Tibial artery (tissue), 4 donors: ENCODE data around the gene VAV2.

Experiments used
- DNase-seq, 2 donors: peaks; one replicate each; pipeline ENCODE4 v3.0.0-alpha.2; 2019
- H3K27ac ChIP-seq, 2 donors: fragments of 200-600 bp; sonication (generic) in 1 of 2; 1 replicate in 1 of 2; 2 replicates in 1 of 2; pipeline ENCODE4 v1.5.1; 2018 to 2019; ENCODE audit warnings: mild to moderate bottlenecking in 1 of 2
- H3K27me3 ChIP-seq, 2 donors: fragments of 200-600 bp; sonication (generic) in 1 of 2; one replicate each; pipeline versions ENCODE4 v1.5.1 to v1.6.0; 2016 to 2019
- H3K36me3 ChIP-seq, 3 donors: fragments of 200-600 bp; sonication (generic) in 2 of 3; one replicate each; pipeline ENCODE4 v1.5.1; 2016 to 2019; ENCODE audit warnings: mild to moderate bottlenecking in 2 of 3
- H3K4me1 ChIP-seq, 4 donors: fragments of 200-600 bp; sonication (generic) in 2 of 4; 1 replicate in 3 of 4; 2 replicates in 1 of 4; pipeline ENCODE4 v1.5.1; 2016 to 2019
- H3K4me3 ChIP-seq, 2 donors: fragments of 200-600 bp; sonication (generic) in 1 of 2; 1 replicate in 1 of 2; 2 replicates in 1 of 2; pipeline ENCODE4 v1.5.1; 2018 to 2019; ENCODE audit warnings: mild to moderate bottlenecking in 2 of 2
- H3K9me3 ChIP-seq, 3 donors: fragments of 200-600 bp; sonication (generic) in 1 of 3; one replicate each; pipeline ENCODE4 v1.5.1; 2016 to 2019
- CTCF ChIP-seq, 2 experiments: fragments of 200-600 bp in 1 of 2; fragments of 450-650 bp in 1 of 2; IDR thresholded peaks; one replicate each; pipeline ENCODE4 v1.5.1; 2017 to 2019; ENCODE audit warnings: antibody characterized with exemption in 2 of 2, mild to moderate bottlenecking in 1 of 2, moderate library complexity in 1 of 2
- intact Hi-C: fragments of 100-400 bp; cut with DNase I; formaldehyde crosslinking; loops from one replicate; pipeline ENCODE4 v1.15.0; 2023; ENCODE audit warnings: low total_unique reads

VAV2 gene

GRCh38 chr9:133803745-133804144, 188.4 kb downstream of the VAV2 start:
- H3K36me3 ChIP-seq = peaks cover 0 to 47% (median 8%) of the 10 kb centered on the region in 3 donors
- intact Hi-C loops = no loop called here

GRCh38 chr9:133803028-133803585, 189.0 kb downstream of the VAV2 start:
- H3K36me3 ChIP-seq = peaks cover 0 to 41% (median 8%) of the 10 kb centered on the region in 3 donors
- intact Hi-C loops = no loop called here
- H3K27me3 ChIP-seq = no peaks in the 10 kb centered on the region
- TF ChIP-seq CTCF (IDR thresholded peaks at IDR 0.05) = no peak
- DNase-seq = no peak
- no peaks in the 10 kb centered on the region for H3K9me3 ChIP-seq
- no peak overlapping the region for H3K27ac ChIP-seq
- H3K4me3 ChIP-seq = no peak overlapping the region
- H3K4me1 ChIP-seq = no peaks in the 10 kb centered on the region

More at GRCh38 chr9:133803745-133804144, 188.4 kb downstream of the VAV2 start:
- no peaks in the 10 kb centered on the region for H3K9me3 ChIP-seq
- TF ChIP-seq CTCF (IDR thresholded peaks at IDR 0.05) = no peak
- H3K4me1 ChIP-seq = no peaks in the 10 kb centered on the region
- no peak overlapping the region for H3K27ac ChIP-seq
- no peak for DNase-seq
- no peaks in the 10 kb centered on the region for H3K27me3 ChIP-seq
- H3K4me3 ChIP-seq = no peak overlapping the region

- H3K4me3 ChIP-seq = no peak overlapping the region
- DNase-seq = no peak
- intact Hi-C loops = no loop called here
- no peaks in the 10 kb centered on the region for H3K9me3 ChIP-seq
- TF ChIP-seq CTCF (IDR thresholded peaks at IDR 0.05) = no peak
- H3K27ac ChIP-seq = no peak overlapping the region
- no peaks in the 10 kb centered on the region for H3K27me3 ChIP-seq
- H3K4me1 ChIP-seq = no peaks in the 10 kb centered on the region
- peaks cover 0 to 27% (median 2%) of the 10 kb centered on the region in 3 donors for H3K36me3 ChIP-seq
Observed at GRCh38 chr9:133801739-133802138, 190.4 kb downstream of the VAV2 start.

GRCh38 chr9:133800266-133800665, 191.9 kb downstream of the VAV2 start:
- no peak overlapping the region for H3K4me3 ChIP-seq
- TF ChIP-seq CTCF (IDR thresholded peaks at IDR 0.05) = no peak
- H3K27me3 ChIP-seq = no peaks in the 10 kb centered on the region
- H3K9me3 ChIP-seq = no peaks in the 10 kb centered on the region
- peaks cover 0 to 14% (median 3%) of the 10 kb centered on the region in 3 donors for H3K36me3 ChIP-seq
- no peak overlapping the region for H3K27ac ChIP-seq
- H3K4me1 ChIP-seq = no peaks in the 10 kb centered on the region
- intact Hi-C loops = no loop called here
- DNase-seq = no peak

GRCh38 chr9:133799716-133800115, 192.4 kb downstream of the VAV2 start:
- Histone ChIP-seq H3K4me3 (no peak overlapping the region), H3K27ac (no peak overlapping the region), H3K9me3 (no peaks in the 10 kb centered on the region), H3K27me3 (no peaks in the 10 kb centered on the region), H3K36me3 (peaks cover 0 to 9% (median 3%) of the 10 kb centered on the region in 3 donors), H3K4me1 (no peaks in the 10 kb centered on the region)
- TF ChIP-seq CTCF (IDR thresholded peaks at IDR 0.05) = no peak
- no peak for DNase-seq
- intact Hi-C loops = no loop called here

- H3K27ac ChIP-seq = no peak overlapping the region
- no peak overlapping the region for H3K4me3 ChIP-seq
- H3K36me3 ChIP-seq = peaks cover 0 to 12% (median 3%) of the 10 kb centered on the region in 3 donors
- H3K9me3 ChIP-seq = no peaks in the 10 kb centered on the region
- no peaks in the 10 kb centered on the region for H3K27me3 ChIP-seq
- intact Hi-C loops = no loop called here
- no peak for DNase-seq
- H3K4me1 ChIP-seq = no peaks in the 10 kb centered on the region
- TF ChIP-seq CTCF (IDR thresholded peaks at IDR 0.05) = no peak
Observed at GRCh38 chr9:133799106-133799505, 193.0 kb downstream of the VAV2 start.
